Fibroblast of lung (primary cell): ENCODE results near the gene KCNK15. TPM values are rescaled to one million over a fixed set of nuclear protein-coding genes. Genes with fewer than 3 reads are reported as not detected.
A peak's percentile ranks its signal among the peaks of the same experiment; 100 is the strongest.

ENCODE experiments used
- DNase-seq, 2 donors: peaks; one replicate each; pipeline versions ENCODE4 v3.0.0 to v3.0.0-alpha.2; 2010; ENCODE audit warnings: low read depth in 2 of 2
- H2AFZ ChIP-seq: 2 replicates; pipeline ENCODE4 v1.5.1; 2012; ENCODE audit warnings: low read length, control low read depth, inconsistent platforms
- H3K27ac ChIP-seq: 2 replicates; pipeline ENCODE4 v1.5.1; 2011; ENCODE audit warnings: low read length, control low read depth; ENCODE audit not compliant: insufficient read depth
- H3K27me3 ChIP-seq: 2 replicates; pipeline ENCODE4 v1.5.1; 2011; ENCODE audit warnings: mild to moderate bottlenecking, low read length; ENCODE audit not compliant: control insufficient read depth, insufficient read depth
- H3K36me3 ChIP-seq: 2 replicates; pipeline ENCODE4 v1.5.1; 2011; ENCODE audit warnings: low read length; ENCODE audit not compliant: control insufficient read depth, insufficient read depth
- H3K4me1 ChIP-seq: 2 replicates; pipeline ENCODE4 v1.5.1; 2011; ENCODE audit warnings: low read length; ENCODE audit not compliant: control insufficient read depth, insufficient read depth; ENCODE audit errors: extremely low read depth
- H3K4me2 ChIP-seq: 2 replicates; pipeline ENCODE4 v1.5.1; 2011; ENCODE audit warnings: low read length, control low read depth; ENCODE audit not compliant: insufficient read depth; ENCODE audit errors: extremely low read depth
- H3K4me3 ChIP-seq, 4 experiments: fragments of 200-600 bp in 1 of 4; sonication (generic) in 1 of 4; replicated peaks in 1 of 4; 2 replicates each; pipeline ENCODE4 v1.5.1; 2011 to 2016; ENCODE audit warnings: low read length in 4 of 4, low read depth in 3 of 4, mild to moderate bottlenecking in 3 of 4, control low read depth in 2 of 4, inconsistent platforms in 1 of 4, mixed read lengths in 1 of 4; ENCODE audit not compliant: insufficient read depth in 1 of 4; ENCODE audit errors: control extremely low read depth in 1 of 4
- H3K79me2 ChIP-seq: 2 replicates; pipeline ENCODE4 v1.5.1; 2012; ENCODE audit warnings: mild to moderate bottlenecking, low read length, inconsistent platforms; ENCODE audit not compliant: control insufficient read depth, insufficient read depth
- H3K9ac ChIP-seq: 2 replicates; pipeline ENCODE4 v1.5.1; 2011; ENCODE audit warnings: mild to moderate bottlenecking, low read length, control low read depth; ENCODE audit not compliant: insufficient read depth
- H3K9me3 ChIP-seq: 2 replicates; pipeline ENCODE4 v1.5.1; 2012; ENCODE audit warnings: low read depth, low read length; ENCODE audit not compliant: control insufficient read depth, insufficient read depth
- H4K20me1 ChIP-seq: 2 replicates; pipeline ENCODE4 v1.5.1; 2011; ENCODE audit warnings: low read length; ENCODE audit not compliant: control insufficient read depth, insufficient read depth; ENCODE audit errors: extremely low read depth
- CTCF ChIP-seq, 2 donors: IDR thresholded peaks in 1 of 2; conservative IDR thresholded peaks in 1 of 2; 1 replicate in 1 of 2; 2 replicates in 1 of 2; pipeline ENCODE4 v1.5.1; 2011 to 2012; ENCODE audit warnings: low read length in 2 of 2, control low read depth in 1 of 2, inconsistent platforms in 1 of 2, low read depth in 1 of 2, mild to moderate bottlenecking in 1 of 2
- EZH2 ChIP-seq: IDR thresholded peaks from 2 replicates; pipeline ENCODE4 v1.5.1; 2012; ENCODE audit warnings: low read length, control low read depth, mild to moderate bottlenecking; ENCODE audit errors: missing control alignments
- polyA plus RNA-seq, 2 donors: library from polyadenylated mRNA; depleted of rRNA in 1 of 2; stranded (reverse) in 1 of 2; unstranded in 1 of 2; fragments of >200 nt; gene quantifications; 2 replicates each; pipeline ENCODE4 v1.2.1, GENCODE V29; 2011 to 2012; ENCODE audit warnings: missing spikeins in 1 of 2
- total RNA-seq: library from RNA; depleted of rRNA; stranded (reverse); fragments of >200 nt; gene quantifications from 2 replicates; pipeline ENCODE4 v1.2.1, GENCODE V29; 2014

The KCNK15 gene
- total and polyA plus RNA-seq, 2 donors (not counting 1 experiment from before 2014, with no cell fraction given), result 1.8 to 2.2 TPM

GRCh38 chr20:44720621-44720996 is 25.1 kb upstream of the KCNK15 start:
- peak; percentile 58 to 71 for DNase-seq
- Histone ChIP-seq H3K9ac (no peak overlapping the region), H2AFZ (no peak overlapping the region), H3K9me3 (no peaks in the 10 kb centered on the region), H3K27me3 (peaks cover 5% of the 10 kb centered on the region), H3K27ac (peak overlapping the region; percentile 48), H3K4me3 (no peak overlapping the region), H3K4me1 (peaks cover 16% of the 10 kb centered on the region), H3K4me2 (peak overlapping the region; percentile 21), H3K36me3 (no peaks in the 10 kb centered on the region), H4K20me1 (no peaks in the 10 kb centered on the region), H3K79me2 (no peaks in the 10 kb centered on the region)
- no peak for TF ChIP-seq CTCF (conservative IDR thresholded peaks at IDR 0.05 in 1 of 2, IDR thresholded peaks at IDR 0.05 in 1 of 2; ENCODE audit: low read depth in 1 of 2, low read length in 2 of 2)
- TF ChIP-seq EZH2, result no peak

- Histone ChIP-seq H3K27me3 (peaks cover 5% of the 10 kb centered on the region), H2AFZ (no peak overlapping the region), H3K4me2 (peak overlapping the region; percentile 21), H3K27ac (peak overlapping the region; percentile 48), H3K79me2 (no peaks in the 10 kb centered on the region), H4K20me1 (no peaks in the 10 kb centered on the region), H3K4me3 (no peak overlapping the region), H3K9me3 (no peaks in the 10 kb centered on the region), H3K4me1 (peaks cover 16% of the 10 kb centered on the region), H3K9ac (no peak overlapping the region), H3K36me3 (no peaks in the 10 kb centered on the region)
- no peak for TF ChIP-seq EZH2
- TF ChIP-seq CTCF (conservative IDR thresholded peaks at IDR 0.05 in 1 of 2, IDR thresholded peaks at IDR 0.05 in 1 of 2; ENCODE audit: low read depth in 1 of 2, low read length in 2 of 2), result no peak
- peak; percentile 91 to 94 for DNase-seq
Measured at GRCh38 chr20:44720997-44721784, 24.5 kb upstream of the KCNK15 start.

- no peaks in the 10 kb centered on the region for H3K9me3 ChIP-seq
Measured at GRCh38 chr20:44721785-44722054, 23.9 kb upstream of the KCNK15 start.

More at GRCh38 chr20:44721785-44722054, 23.9 kb upstream of the KCNK15 start:
- no peak for DNase-seq
- no peak overlapping the region for H3K27ac ChIP-seq
- no peak overlapping the region for H2AFZ ChIP-seq
- H3K4me1 ChIP-seq, result peaks cover 14% of the 10 kb centered on the region
- TF ChIP-seq CTCF (conservative IDR thresholded peaks at IDR 0.05 in 1 of 2, IDR thresholded peaks at IDR 0.05 in 1 of 2; ENCODE audit: low read depth in 1 of 2, low read length in 2 of 2) (no peak), EZH2 (no peak)
- H3K79me2 ChIP-seq, result no peaks in the 10 kb centered on the region
- no peak overlapping the region for H3K9ac ChIP-seq
- H3K36me3 ChIP-seq, result no peaks in the 10 kb centered on the region
- H3K4me2 ChIP-seq, result peak overlapping the region; percentile 0
- no peaks in the 10 kb centered on the region for H4K20me1 ChIP-seq
- H3K4me3 ChIP-seq, result no peak overlapping the region
- H3K27me3 ChIP-seq, result peaks cover 6% of the 10 kb centered on the region
